GM19463 (cell line): ENCODE data around the gene ZSCAN20.

Experiments used
- ATAC-seq: cut with Tn5 transposase; IDR thresholded peaks from one replicate; pipeline ENCODE4 v1.9.1; 2021; ENCODE audit warnings: mild to moderate bottlenecking, moderate library complexity; ENCODE audit not compliant: unreplicated experiment

Gene ZSCAN20

DNA sequence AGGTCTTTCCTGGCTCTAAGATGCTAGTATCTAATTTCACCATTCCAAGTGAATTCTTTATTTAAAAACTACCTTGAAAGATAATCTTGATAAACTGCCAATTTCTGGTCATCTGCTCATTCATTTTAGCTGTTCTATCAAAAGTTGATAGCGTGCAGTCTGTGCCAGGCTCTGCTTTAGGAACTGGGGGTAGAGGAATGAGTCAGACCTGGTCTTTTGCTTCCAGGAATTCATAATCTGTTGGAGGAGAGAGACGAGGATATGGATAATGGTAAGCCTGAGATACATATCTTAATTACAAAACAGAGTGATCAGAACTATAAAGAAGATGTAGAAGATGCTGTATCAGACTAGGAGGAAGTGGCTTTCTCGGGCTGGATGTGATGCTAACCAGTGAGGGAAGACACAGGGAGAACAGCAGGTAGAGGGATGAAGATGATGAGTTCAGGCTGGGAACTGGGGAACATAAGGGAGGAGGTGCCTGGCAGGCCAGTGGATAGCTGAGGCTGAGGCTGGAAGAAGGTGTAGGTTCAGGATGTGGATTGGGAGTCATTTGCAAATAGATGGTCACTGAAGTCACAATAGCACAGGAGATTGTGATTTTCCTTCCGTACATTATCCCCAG is 29.3 kb upstream of the ZSCAN20 start:
- ATAC-seq: no peak

DNA sequence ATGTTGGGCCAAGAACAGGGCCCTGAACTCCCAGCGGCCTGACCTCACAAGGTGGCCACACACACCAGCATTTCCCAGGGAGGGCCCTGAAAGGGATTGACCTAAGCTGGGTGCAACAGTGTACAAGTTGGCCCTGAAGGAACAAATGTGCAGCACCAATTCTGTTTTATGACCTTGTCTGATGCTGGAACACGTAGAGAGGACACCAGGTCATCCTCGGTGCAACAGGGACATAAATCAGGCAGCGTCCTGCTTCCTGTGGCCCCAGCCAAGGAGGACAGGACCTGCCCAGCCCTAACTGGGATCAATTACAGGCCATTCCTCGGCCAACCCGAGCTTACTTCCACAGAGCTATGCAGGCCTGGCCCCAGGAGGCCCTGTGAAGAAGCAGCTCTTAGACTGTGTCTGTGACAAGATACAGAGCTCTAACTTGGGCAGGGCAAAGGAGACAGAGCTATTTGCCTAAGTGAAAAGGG is 28.7 kb upstream of the ZSCAN20 start:
- ATAC-seq: no peak

DNA sequence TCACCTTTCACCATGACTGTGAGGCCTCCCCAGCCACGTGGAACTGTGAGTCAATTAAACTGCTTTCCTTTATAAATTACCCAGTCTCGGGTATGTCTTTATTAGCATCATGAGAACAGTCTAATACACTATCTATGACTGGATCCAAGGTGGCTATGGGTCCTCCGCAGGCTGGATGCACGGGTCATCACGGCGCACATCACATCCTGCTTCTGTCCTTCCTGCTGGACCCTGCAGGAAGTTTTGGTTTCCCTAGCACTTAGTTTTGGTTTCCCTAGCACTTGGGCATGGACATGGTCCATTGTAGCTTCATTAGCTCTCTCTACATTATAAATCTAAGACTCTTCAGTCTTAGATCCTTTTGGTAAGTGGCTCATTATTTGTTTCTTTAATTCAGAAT is 27.3 kb upstream of the ZSCAN20 start:
- ATAC-seq: no peak

DNA sequence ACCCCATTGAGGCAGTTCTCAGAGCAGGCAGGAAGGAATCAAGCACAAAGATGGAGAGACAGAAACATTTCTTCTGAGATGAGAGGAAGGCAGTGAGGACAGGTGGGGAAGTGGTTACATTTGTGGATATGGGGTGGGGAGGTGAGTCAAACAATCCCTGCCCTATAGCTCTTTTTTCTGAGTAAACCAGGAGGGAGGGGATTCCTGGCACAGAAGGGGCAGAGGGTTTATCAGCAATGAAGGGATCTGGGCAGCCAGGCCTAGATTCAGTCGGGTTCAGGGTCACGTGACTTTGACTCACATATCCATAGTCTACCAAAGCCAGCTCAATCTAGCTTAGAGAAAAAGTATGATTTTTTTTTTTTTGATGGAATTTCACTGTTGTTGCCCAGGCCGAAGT is 25.9 kb upstream of the ZSCAN20 start:
- no peak for ATAC-seq

DNA sequence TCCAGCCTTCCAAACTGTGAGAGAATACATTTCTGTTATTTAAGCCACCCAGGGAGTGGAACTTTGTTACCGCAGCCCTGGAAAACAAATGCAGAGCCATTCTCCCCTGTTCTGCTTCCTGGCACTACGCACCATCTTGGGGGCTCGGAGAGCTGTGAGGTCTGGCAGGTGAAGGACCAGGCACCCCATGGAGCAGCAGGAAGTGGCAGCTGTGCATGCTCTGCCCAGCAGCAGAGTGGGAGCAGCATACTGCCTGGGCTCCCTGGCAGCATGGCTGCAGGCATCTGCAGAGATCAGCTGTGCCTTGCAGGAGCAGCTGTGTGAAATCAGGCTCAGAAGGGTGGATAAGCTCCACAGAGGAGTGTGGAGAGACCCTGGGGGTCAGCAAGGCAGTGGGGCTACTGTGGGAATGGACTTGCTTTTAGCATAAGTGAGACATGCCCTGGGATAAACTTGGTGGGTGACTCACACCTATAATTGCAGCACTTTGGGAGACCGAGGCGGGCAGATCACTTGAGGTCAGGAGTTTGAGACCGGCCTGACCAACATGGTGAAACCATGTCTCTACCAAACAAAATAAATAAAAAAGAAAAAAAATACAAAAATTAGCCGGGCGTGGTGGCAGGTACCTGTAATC is 17.7 kb upstream of the ZSCAN20 start:
- ATAC-seq: no peak

DNA sequence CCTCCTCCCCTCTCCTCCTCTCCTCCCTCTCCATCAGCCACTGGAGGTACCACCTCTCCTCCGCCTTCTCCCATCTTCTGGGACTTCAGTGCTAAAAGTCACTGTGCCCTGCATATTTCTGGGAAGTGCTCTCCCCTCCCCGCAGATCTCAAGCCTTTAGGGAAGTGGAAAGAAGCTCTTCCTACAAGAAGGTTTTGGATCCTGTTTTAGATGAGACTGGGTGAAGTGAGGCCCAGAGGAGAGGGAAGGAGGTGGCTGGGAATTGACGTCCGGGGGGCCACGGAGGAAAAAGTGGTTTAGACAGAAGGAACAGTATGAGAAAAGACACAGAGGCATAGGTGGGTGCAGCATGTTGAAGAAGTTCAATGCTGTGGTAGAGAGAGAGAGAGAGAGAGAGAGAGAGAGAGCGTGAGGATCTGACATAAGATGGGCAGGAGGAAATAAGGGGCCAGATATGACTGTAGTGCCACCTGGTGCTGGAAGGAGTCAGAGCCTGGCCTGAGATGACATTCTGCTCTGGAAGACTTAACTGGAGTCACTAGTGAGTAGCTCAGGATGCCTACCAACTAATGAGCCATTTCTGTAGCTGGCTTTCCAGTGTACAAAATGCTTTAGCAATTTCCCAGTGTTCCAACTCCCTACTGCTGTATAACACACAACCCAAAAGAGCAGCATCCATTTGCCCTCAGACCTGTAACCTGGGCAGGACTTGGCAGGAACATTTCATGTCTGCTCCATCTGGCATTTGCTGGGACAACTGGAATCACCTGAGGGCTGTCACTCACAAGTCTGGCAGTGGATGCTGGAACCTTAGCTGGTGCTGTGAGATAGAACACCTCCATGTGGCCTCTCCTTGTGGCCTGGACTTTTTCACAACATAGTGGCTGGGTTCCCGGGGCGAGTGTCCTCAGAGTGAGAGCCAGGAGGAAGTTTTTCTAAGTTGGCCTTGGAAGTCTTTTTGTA is 16.6 kb upstream of the ZSCAN20 start:
- ATAC-seq: no peak

DNA sequence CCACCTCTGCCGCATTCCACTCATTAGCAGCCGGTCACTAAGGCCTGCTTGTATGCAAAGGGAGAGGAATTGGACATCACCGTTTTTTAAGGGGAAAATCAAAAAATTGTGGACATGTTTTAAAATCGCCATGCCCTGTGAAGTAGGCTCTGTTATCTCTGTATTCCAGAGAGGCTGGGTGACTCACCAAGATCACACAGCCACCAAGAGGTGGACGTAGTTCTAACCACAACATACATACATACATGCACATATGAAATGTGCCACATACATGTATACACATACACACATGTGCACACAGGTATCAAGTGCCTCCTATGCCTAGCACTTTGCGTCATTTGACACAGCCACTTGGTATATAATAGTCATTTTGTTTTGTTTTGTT is 16.0 kb upstream of the ZSCAN20 start:
- no peak for ATAC-seq

DNA sequence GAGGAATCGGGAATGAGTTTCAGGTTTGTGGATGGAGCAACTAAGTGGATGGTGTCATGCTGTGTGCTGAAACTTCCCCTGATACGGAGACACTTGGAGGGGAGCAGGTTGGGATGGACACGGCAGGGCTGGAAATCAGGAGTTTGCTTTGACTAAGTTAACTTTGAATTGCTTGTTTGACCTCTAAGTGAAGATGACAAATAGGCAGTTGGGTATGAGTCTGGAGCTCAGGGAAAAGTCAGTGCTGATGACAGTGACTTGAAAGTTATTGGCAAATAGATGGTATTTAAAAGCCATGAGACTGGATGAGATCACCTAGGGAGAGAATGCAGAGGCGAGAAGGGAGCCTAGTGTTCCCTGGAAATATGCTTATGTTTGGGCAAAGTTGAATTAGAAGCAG is 12.8 kb upstream of the ZSCAN20 start:
- no peak for ATAC-seq

DNA sequence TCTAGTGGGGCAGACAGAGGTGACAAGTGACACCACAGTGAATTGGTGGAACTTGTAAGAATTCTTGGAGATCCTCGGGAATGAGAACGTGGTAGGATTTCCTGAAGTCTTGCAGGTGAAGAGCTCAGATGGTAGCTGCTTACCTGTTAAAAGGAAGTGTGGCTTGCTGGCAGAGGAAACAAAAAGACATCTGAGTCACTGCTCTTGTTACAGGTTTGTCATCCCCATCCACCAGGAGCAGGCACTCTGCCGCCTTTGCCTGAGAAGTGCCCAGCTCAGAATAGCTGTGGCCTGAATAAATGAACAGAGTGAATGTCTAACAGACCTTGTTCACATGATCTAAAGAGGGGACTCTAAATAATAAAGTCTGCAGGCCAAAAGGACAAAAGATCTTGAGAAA is 12.3 kb upstream of the ZSCAN20 start:
- no peak for ATAC-seq

DNA sequence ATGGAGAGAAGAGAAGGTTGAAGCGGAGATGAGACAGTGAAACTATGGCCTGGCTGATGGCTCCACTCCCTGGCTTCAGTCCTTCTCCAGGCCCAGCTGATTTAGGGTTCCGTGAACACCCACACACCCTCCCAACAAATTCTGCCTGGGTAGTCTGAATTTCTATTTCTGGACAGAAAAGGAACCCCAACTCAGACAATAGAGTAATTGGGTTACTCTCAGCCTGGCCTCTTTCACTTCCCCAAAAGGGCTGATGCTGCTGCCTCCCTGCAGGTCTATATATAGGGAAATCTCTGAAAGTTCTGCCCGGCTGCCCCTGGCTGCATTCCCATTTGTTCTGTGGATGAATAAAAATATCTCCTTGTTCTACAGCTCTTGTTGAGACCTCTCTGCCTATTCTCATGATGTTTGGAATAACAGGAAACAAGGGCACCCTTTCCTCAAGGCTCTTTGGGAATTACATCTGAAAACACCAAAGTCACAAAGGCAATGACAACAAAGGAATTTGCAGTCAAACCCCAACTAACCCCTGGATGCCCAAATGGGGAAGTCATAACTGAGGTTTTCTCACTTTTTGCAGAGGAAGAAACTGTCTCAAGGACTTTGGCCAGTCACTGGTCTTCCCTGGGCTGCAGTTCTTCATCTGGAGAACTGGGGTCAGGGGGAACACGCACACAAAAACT is 11.4 kb upstream of the ZSCAN20 start:
- no peak for ATAC-seq

DNA sequence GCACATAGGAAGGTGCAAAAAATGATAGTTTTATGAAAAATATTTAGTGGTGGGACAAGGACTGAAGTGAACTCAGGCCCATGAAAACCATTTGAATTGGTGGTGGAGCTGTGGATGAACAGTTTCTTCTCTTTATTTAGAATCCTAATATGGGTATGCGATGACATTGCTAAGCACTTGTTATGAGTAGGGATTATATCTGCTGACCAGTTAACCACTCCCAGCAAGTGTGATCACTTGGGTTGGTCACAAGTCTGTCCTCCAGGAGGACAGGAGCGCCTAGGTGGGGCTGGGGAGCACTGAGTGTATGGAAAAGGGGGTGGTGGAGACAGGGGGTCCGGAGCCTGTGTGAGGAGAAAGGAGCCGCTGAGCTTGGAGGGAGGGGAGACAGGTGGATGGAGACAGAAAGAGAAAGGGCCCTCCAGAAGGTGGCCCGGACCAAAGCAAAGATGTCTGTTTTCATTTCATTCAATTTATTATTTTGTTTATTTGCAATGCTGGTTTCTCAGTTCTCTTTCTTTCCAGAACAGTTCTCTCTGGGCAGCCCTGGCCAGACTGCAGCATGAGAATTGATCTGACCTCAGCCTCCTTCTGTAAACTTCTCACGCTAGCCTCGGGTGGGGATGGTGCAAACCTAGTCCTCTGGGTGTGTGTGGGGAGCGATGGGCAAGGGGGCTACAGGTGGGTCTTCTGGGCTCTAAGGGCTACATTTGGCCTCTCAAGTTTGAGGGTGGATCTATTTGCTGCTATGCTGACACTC is 9.9 kb upstream of the ZSCAN20 start:
- no peak for ATAC-seq

DNA sequence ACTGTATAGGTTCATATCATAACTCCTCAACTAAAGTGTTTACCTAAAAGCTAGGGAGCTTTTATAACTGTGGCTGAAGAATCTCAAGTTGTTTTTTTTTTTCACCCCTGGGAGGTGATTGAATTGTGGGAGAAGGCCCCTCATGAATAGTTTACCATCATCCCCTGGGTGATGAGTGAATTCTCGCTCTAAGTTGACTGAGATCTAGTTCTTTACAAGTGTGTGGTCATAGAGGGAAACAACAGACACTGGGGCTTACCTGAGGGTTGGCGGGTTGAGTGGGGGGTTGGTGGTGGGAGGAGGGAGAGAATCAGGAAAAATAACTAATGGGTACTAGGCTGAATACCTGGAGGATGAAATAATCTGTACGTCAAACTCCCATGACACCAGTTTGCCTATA is 7.9 kb upstream of the ZSCAN20 start:
- ATAC-seq: no peak

DNA sequence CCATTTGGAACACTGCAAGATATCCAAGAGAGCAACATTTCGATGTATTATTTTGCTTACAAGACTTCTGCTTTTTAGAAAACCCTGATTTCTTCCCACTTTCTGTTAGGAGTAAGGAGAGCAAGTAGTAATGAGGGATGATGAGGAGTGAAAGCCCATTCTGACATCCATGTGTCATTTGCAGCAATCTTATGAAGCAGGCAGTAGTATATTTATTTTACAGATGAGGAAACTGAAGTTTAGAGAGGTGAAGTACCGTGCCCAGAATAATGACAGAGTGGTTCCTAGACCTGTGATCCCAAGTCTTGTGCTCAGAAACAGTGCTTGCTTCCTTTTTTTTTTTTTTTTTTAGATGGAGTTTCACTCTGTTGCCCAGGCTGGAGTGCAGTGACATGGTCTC is 7.1 kb upstream of the ZSCAN20 start:
- ATAC-seq: no peak

DNA sequence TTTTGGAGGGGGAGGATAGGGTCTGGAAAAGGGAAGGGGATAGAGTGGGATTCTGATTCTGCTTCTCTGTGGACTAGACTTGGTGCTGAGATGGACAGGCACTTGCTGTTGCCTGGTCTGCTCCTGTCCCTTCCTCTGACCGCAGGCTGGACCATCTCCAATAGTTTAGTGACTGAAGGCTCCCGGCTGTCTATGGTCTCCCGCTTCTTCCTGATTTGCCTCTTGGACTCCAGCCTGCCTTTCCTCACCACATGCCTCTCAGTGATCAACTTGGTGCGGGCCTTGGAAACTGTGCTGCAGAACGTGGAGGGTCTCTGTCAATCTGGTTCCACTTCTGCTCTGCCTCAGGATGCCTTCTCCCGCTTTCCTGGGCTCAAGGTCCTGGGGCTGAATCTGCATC is 6.3 kb upstream of the ZSCAN20 start:
- ATAC-seq: no peak

DNA sequence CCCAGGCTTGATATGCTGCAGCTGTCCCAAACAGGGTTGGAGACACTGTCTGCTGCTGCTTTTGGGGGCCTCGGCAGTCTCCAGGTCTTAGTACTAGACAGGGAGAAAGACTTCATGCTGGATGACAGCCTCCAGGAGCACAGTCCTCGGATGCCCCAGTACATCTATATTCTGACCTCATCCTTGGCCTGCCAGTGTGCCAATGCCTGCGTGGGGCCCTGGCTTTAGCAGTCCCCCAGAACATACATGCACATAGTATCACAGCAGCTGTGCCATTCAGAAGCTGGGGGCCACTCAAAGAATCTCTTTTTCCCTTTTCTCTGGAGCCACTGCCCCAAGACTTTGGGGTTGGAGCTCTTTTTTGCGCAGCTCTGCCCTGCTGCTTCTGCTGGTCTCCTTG is 4.4 kb upstream of the ZSCAN20 start:
- no peak for ATAC-seq

DNA sequence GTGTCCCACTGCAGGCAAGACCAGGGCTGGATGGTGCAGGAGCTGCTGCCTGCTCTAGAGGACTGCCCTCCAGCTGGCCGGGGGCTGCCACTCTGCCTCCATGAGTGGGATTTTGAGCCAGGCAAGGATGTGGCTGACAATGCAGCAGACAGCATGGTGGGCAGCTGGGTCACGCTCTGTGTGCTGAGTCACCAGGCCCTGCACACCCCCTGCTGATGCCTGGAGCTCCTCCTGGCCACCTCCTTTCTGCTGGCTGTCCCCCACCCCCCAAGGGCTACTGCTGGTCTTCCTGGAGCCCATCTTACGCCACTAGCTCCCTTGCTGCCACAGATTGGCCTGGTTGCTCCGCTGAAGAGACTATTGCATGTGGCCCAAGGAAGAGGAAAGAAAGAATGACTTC is 3.9 kb upstream of the ZSCAN20 start:
- no peak for ATAC-seq

DNA sequence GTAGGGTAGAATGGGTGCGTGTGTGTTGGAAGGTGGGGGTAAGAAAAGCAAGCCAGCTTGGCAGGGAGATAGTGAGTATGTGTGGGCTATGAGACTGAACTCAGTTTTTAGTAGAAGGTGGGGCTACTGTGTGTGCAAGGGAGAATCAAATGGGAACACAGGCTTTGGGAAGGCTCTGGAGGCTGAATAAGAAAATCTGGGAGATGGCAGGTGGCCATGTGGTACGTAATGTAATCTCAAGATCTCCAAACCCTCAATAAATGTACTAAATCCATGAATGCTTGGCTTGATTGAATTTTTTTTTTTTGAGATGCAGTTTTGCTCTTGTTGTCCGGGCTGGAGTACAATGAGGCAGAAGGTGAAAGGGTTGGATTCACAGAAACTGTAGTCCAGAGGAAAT is 3.5 kb upstream of the ZSCAN20 start:
- no peak for ATAC-seq

DNA sequence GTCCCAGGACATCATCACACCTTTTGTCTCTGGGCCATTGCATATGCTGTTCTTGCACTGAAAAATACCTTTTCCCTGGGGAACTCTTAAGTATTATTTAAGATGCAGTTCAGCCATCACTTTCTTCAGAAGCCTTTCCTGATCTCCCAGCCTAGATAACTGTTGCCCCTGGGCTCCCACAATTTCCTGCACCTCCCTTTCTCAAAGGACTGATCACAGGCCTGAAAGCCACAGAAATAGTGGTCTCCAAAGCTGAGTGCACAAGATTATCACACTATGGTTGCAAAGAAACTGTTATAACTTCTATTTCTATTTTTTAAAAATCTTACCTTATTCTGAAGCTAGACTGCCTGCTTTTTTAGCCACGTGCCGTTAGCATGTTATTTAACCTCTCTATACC is 2.8 kb upstream of the ZSCAN20 start:
- ATAC-seq: no peak

DNA sequence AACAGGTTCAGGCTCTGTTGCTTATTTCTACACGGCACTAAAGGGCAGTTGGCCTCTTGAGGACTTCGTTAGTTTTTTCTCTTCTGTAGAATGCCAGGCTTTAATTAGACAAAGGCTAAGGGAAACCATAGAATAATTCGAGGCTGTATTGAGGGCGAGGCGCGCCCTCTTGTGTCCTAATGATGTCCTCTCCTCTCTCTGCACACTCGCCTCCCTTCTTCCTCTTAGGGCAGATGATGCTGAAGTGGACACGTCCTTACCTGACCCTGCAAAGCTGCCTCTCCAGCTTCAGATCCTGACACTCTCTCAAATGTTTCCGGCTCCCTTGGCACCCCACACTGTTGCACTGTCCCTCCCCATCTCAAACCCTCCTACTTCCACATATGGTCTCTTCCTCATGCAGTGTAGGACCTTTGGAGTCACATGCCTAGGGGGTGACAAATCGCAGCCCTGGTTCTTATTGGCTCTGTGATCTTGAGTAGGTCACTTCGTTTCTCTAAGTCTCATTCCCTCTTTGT is 1.9 kb upstream of the ZSCAN20 start:
- peak; percentile 29 for ATAC-seq

DNA sequence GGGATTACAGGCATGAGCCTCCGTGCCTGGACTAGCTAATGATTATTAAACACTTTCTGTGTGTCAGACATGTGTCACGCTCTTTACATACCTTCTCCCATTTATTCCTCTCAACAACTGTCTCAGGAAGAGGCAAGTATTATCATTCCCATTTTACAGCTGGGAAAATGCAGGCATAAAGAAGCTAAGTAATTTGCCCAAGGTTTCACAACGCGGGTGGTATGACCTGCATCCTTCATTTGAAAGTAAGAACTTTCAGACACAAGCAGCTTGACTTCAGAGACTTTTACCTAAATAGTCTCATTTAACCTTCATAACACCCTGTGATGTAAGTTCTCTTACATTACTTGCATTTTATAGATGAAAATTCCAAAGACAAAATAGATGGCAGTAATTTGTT is 1.0 kb upstream of the ZSCAN20 start:
- ATAC-seq: no peak
